ENCODE results near the gene RTTN.

GRCh38 chr18:70069382-70069781 is 136.1 kb downstream of the RTTN start:
- no peak for TF ChIP-seq CTCF (optimal IDR thresholded peaks at IDR 0.05 in 1 of 3, IDR thresholded peaks at IDR 0.05 in 1 of 3, conservative IDR thresholded peaks at IDR 0.05 in 1 of 3; ENCODE audit: extremely low read depth in 1 of 3, insufficient read depth in 2 of 3, low read length in 3 of 3)
- no peak for TF ChIP-seq EZH2 (IDR thresholded peaks at IDR 0.05; ENCODE audit: low read length)

All from keratinocyte (primary cell).